Spleen (tissue), 11 donors: ENCODE data around the gene DNM1. TPM values are rescaled to one million over a fixed set of nuclear protein-coding genes. Genes with fewer than 3 reads are reported as not detected.
A peak's percentile ranks its signal among the peaks of the same experiment; 100 is the strongest.

Experiments used
- DNase-seq: peaks from one replicate; pipeline ENCODE4 v3.0.0-alpha.2; 2020
- H3K27ac ChIP-seq, 8 donors: fragments of 200-600 bp; sonication (generic) in 7 of 8; 1 replicate in 4 of 8; 2 replicates in 4 of 8; pipeline versions ENCODE4 v1.5.0 to v1.8.0; 2016 to 2021; ENCODE audit warnings: inconsistent platforms in 4 of 8, mild to moderate bottlenecking in 4 of 8, moderate library complexity in 1 of 8
- H3K27me3 ChIP-seq, 7 donors: fragments of 200-600 bp; sonication (generic) in 6 of 7; replicated peaks in 1 of 7; 1 replicate in 4 of 7; 2 replicates in 3 of 7; pipeline versions ENCODE4 v1.5.0 to v1.8.0; 2016 to 2021; ENCODE audit warnings: inconsistent platforms in 3 of 7, mild to moderate bottlenecking in 1 of 7
- H3K36me3 ChIP-seq, 6 donors: fragments of 200-600 bp; sonication (generic) in 5 of 6; 1 replicate in 4 of 6; 2 replicates in 2 of 6; pipeline versions ENCODE4 v1.5.0 to v1.8.0; 2016 to 2021; ENCODE audit warnings: inconsistent platforms in 2 of 6
- H3K4me1 ChIP-seq, 6 donors: fragments of 200-600 bp; sonication (generic) in 5 of 6; 1 replicate in 3 of 6; 2 replicates in 3 of 6; pipeline versions ENCODE4 v1.5.0 to v1.8.0; 2016 to 2021; ENCODE audit warnings: inconsistent platforms in 3 of 6
- H3K4me3 ChIP-seq, 8 donors: fragments of 200-600 bp; sonication (generic) in 7 of 8; 1 replicate in 4 of 8; 2 replicates in 4 of 8; pipeline versions ENCODE4 v1.5.0 to v1.8.0; 2016 to 2021; ENCODE audit warnings: inconsistent platforms in 4 of 8, mild to moderate bottlenecking in 4 of 8, moderate library complexity in 2 of 8
- H3K9me3 ChIP-seq, 8 donors: fragments of 200-600 bp; sonication (generic) in 7 of 8; 1 replicate in 4 of 8; 2 replicates in 4 of 8; pipeline versions ENCODE4 v1.5.0 to v1.8.0; 2016 to 2021; ENCODE audit warnings: inconsistent platforms in 4 of 8
- POLR2A ChIP-seq, 3 donors: fragments of 450-650 bp; IDR thresholded peaks; one replicate each; pipeline ENCODE4 v1.5.1; 2017; ENCODE audit warnings: antibody characterized with exemption in 3 of 3, mild to moderate bottlenecking in 1 of 3
- POLR2AphosphoS5 ChIP-seq, 3 donors: sonication (generic); formaldehyde crosslinking; IDR thresholded peaks; one replicate each; pipeline ENCODE4 v1.5.1; 2017; ENCODE audit warnings: antibody characterized with exemption in 3 of 3
- WGBS, 5 donors: extraction: QIAGEN DNeasy Blood & Tissue Kit in 3 of 5; methylation state at CpG; one replicate each; pipeline versions ENCODE4 v1.1.5 to v1.1.7; 2013 to 2018; 5-methylcytosine and 5-hydroxymethylcytosine counted together
- intact Hi-C: fragments of 100-400 bp; cut with DNase I; formaldehyde crosslinking; loops from one replicate; pipeline ENCODE4 v1.15.0; 2023; ENCODE audit warnings: low total_unique reads
- polyA plus RNA-seq, 3 donors: library from polyadenylated mRNA; stranded (reverse); fragments of 200-250 nt; gene quantifications; one replicate each; pipeline ENCODE4 v1.2.1, GENCODE V29; 2013
- total RNA-seq, 7 donors: library from RNA; depleted of rRNA in 3 of 7; stranded (reverse); fragments of >200 nt in 3 of 7; fragmentation: NEBNext Ultra II Directional in 4 of 7; extraction: Animal tissue kit (Norgen Biotek cat#: 25700) in 4 of 7; gene quantifications; one replicate each; pipeline versions ENCODE4 v1.1.0 to v1.2.1, GENCODE V29; 2016 to 2021
- TF ChIP-seq, protein P1 (sequence below), 11 experiments: fragments of 200-600 bp in 7 of 11; fragments of 450-650 bp in 4 of 11; sonication (generic) in 4 of 11; IDR thresholded peaks in 8 of 11; conservative IDR thresholded peaks in 3 of 11; 1 replicate in 7 of 11; 2 replicates in 4 of 11; pipeline versions ENCODE4 v1.4.0 to v1.8.0; 2016 to 2021; ENCODE audit warnings: antibody characterized with exemption in 11 of 11, inconsistent platforms in 4 of 11, mild to moderate bottlenecking in 1 of 11
- donor health status: healthy with polysubstance abuse.
- donor health status: DM: no; HTN: no; CAD: no; lungs with moderate emphysema.
- donor health status: DM: no; HTN: no; CAD: no.
- donor health status: Bipolar disorder and iron deficiency.
- donor health status: healthy.
- donor health status: DM: no; HTN: no; CAD: no.
- donor health status: DM: yes; HTN: yes; CAD: no.

DNM1 gene
- total and polyA plus RNA-seq, 10 donors = 0.42 to 3.6 (median 1.6) TPM

- TF ChIP-seq POLR2A (IDR thresholded peaks at IDR 0.05) (no peak), POLR2AphosphoS5 (IDR thresholded peaks at IDR 0.05) (no peak)
- TF ChIP-seq, protein P1, sequence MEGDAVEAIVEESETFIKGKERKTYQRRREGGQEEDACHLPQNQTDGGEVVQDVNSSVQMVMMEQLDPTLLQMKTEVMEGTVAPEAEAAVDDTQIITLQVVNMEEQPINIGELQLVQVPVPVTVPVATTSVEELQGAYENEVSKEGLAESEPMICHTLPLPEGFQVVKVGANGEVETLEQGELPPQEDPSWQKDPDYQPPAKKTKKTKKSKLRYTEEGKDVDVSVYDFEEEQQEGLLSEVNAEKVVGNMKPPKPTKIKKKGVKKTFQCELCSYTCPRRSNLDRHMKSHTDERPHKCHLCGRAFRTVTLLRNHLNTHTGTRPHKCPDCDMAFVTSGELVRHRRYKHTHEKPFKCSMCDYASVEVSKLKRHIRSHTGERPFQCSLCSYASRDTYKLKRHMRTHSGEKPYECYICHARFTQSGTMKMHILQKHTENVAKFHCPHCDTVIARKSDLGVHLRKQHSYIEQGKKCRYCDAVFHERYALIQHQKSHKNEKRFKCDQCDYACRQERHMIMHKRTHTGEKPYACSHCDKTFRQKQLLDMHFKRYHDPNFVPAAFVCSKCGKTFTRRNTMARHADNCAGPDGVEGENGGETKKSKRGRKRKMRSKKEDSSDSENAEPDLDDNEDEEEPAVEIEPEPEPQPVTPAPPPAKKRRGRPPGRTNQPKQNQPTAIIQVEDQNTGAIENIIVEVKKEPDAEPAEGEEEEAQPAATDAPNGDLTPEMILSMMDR (IDR thresholded peaks at IDR 0.05 in 8 of 11, conservative IDR thresholded peaks at IDR 0.05 in 3 of 11) = no peak
- DNase-seq = no peak
- H3K9me3 ChIP-seq = no peaks in the 10 kb centered on the region
These were observed 59.5 kb downstream of the DNM1 start for GRCh38 chr9:128262687-128263086.

GRCh38 chr9:128265348-128265847, 62.2 kb downstream of the DNM1 start:
- H3K27me3 ChIP-seq = no peaks in the 10 kb centered on the region
- no peak for DNase-seq
- H3K27ac ChIP-seq = no peak overlapping the region
- intact Hi-C loops = no loop called here
- no peak overlapping the region for H3K4me3 ChIP-seq
- WGBS, 5 donors = 89 to 99% (median 95%) methylated on average over 10 of the region's 10 CpGs
- TF ChIP-seq POLR2A (IDR thresholded peaks at IDR 0.05) (no peak), POLR2AphosphoS5 (IDR thresholded peaks at IDR 0.05) (no peak)
- TF ChIP-seq, protein P1 (IDR thresholded peaks at IDR 0.05 in 8 of 11, conservative IDR thresholded peaks at IDR 0.05 in 3 of 11) = no peak
- no peaks in the 10 kb centered on the region for H3K4me1 ChIP-seq
- peaks cover 13 to 100% (median 50%) of the 10 kb centered on the region in 6 donors for H3K36me3 ChIP-seq
- no peaks in the 10 kb centered on the region for H3K9me3 ChIP-seq

More at GRCh38 chr9:128262687-128263086, 59.5 kb downstream of the DNM1 start:
- Histone ChIP-seq H3K4me1 (no peaks in the 10 kb centered on the region), H3K4me3 (no peak overlapping the region), H3K27ac (no peak overlapping the region), H3K27me3 (no peaks in the 10 kb centered on the region), H3K36me3 (peaks cover 17 to 100% (median 73%) of the 10 kb centered on the region in 6 donors)
- intact Hi-C loops = no loop called here
- WGBS, 5 donors = 84 to 90% (median 88%) methylated on average over 4 of the region's 4 CpGs

DNA sequence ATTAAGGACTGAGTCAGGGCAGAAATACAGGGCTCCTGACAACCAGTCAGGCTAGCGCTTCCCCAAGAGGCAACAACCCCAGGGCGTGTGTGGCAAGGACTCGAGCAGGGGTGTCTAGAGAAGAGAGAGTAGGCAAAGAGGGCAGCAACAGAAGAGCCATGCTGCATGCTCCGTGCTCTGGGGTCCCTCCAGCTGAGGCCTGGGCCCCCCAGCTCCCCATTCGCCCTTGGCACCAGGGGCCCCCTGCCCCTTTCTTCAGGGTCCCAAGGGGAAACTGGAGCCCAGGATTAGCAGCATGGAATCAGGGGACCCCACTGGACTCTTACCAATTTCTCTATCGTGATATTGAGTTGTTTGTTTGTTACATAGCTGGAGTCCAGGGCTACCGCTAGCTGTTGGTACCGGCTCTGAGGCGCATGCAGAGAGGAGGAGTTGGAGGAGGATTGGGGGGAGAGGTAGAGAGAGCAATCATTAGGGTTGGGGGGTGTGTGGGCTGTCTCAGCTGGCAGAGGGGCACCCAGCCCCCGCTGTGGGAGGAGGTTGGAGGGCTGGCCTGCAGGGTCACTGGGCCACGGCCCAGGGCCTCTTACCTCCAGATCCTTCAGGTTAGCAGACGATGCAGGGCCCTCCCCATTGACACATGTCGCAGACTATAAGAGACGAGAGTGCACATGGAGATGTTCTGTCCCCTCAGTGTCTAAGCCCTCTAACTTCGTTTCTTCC, 63.9 kb downstream of the DNM1 start:
- no peak for DNase-seq
- Histone ChIP-seq H3K4me3 (no peak overlapping the region), H3K27ac (no peak overlapping the region), H3K27me3 (no peaks in the 10 kb centered on the region), H3K36me3 (peaks cover 4 to 100% (median 45%) of the 10 kb centered on the region in 6 donors), H3K9me3 (no peaks in the 10 kb centered on the region), H3K4me1 (no peaks in the 10 kb centered on the region)
- WGBS, 5 donors = 92 to 95% (median 93%) methylated on average over 15 of the region's 15 CpGs
- TF ChIP-seq POLR2A (IDR thresholded peaks at IDR 0.05) (no peak), POLR2AphosphoS5 (IDR thresholded peaks at IDR 0.05) (peak in 1 of 3 donors; percentile 24)
- intact Hi-C loops = no loop called here

GRCh38 chr9:128271112-128271511, 67.9 kb downstream of the DNM1 start:
- DNase-seq = no peak
- no peaks in the 10 kb centered on the region for H3K27me3 ChIP-seq
- no peak for TF ChIP-seq POLR2AphosphoS5 (IDR thresholded peaks at IDR 0.05)
- TF ChIP-seq, protein P1 (IDR thresholded peaks at IDR 0.05 in 8 of 11, conservative IDR thresholded peaks at IDR 0.05 in 3 of 11) = no peak
- no peak for TF ChIP-seq POLR2A (IDR thresholded peaks at IDR 0.05)
- no peak overlapping the region for H3K4me3 ChIP-seq
- no peaks in the 10 kb centered on the region for H3K9me3 ChIP-seq
- 83 to 97% (median 91%) methylated on average over 2 to 3 of the region's 3 CpGs for WGBS, 5 donors
- peaks cover 0 to 77% (median 36%) of the 10 kb centered on the region in 6 donors for H3K36me3 ChIP-seq
- no peak overlapping the region for H3K27ac ChIP-seq
- intact Hi-C loops = no loop called here
- H3K4me1 ChIP-seq = peaks cover 12 to 25% (median 18%) of the 10 kb centered on the region in 6 donors
